ENCODE measurements around the gene CFAP161. TPM values are rescaled to one million over a fixed set of nuclear protein-coding genes. Genes with fewer than 3 reads are reported as not detected.

The CFAP161 gene
- total RNA-seq, 4 donors from 2014 or later: not detected

- TF ChIP-seq EP300 (IDR thresholded peaks at IDR 0.05; ENCODE audit: low read depth): no peak
- TF ChIP-seq CTCF (IDR thresholded peaks at IDR 0.05): peak in 3 of 5 experiments; percentile 26 to 28 (median 27)
- TF ChIP-seq POLR2A (IDR thresholded peaks at IDR 0.05): no peak
- in situ Hi-C loops (cut with MboI; ENCODE audit: low pct_ligation_motif_present in 1 of 4, low pct_unique_long_range_greater_than_20kb in 1 of 4, low sequenced_read_pairs in 3 of 4) (loop anchor here (5.0 to 25.0 kb wide), 5 partner anchors 134 to 304 kb away; no protein-coding TSS in a partner anchor), intact Hi-C loops (cut with DNase I; ENCODE audit: low total_unique reads) (loop anchor here (5.0 kb wide), 1 partner anchor 159 kb away; no protein-coding TSS in a partner anchor)
- no peaks in the 10 kb centered on the region for H3K36me3 ChIP-seq
- H3K9me3 ChIP-seq: no peaks in the 10 kb centered on the region
- H3K4me3 ChIP-seq: no peak overlapping the region
- no peak for DNase-seq
- WGBS, 2 donors (ENCODE audit: low coverage in 1 of 2): 15% methylated on average over 1 of the region's 1 CpG; no CpG with 5 or more reads in 1 of the 2 donors
- no peaks in the 10 kb centered on the region for H3K4me1 ChIP-seq
- H3K27me3 ChIP-seq: peaks cover 3% of the 10 kb centered on the region
- H3K27ac ChIP-seq: no peak overlapping the region
Observed at GRCh38 chr15:81108427-81108826, 25.6 kb upstream of the CFAP161 start.

DNA sequence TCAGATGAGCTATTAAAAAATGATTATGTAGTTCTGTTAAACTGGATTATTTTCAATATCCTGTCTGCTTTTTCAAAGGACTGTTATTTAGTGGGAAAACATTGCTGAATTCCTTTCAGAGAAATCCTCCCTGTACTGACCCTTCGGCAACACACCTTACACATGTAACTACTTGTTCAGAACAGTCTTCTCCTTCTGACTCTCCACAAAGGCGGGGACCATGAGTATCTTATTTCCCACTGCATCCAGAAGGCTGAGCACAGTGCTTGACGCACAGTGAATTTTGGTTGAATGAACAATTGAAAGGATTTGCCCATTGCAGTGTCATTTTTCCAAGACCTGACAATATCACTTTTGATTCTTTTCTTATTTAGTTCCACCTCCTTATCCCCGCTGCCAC, 23.1 kb upstream of the CFAP161 start:
- intact Hi-C loops (cut with DNase I; ENCODE audit: low total_unique reads): no loop called here
- Histone ChIP-seq H3K9me3 (no peaks in the 10 kb centered on the region), H3K4me3 (no peak overlapping the region), H3K27ac (no peak overlapping the region), H3K27me3 (peaks cover 19% of the 10 kb centered on the region), H3K36me3 (no peaks in the 10 kb centered on the region), H3K4me1 (no peaks in the 10 kb centered on the region)
- 68 to 75% methylated on average over 4 of the region's 4 CpGs for WGBS, 2 donors (ENCODE audit: low coverage in 1 of 2)
- in situ Hi-C loops (cut with MboI; ENCODE audit: low pct_ligation_motif_present in 1 of 4, low pct_unique_long_range_greater_than_20kb in 1 of 4, low sequenced_read_pairs in 3 of 4): loop anchor here in 2 of 4 donors (25.0 kb wide), 2 partner anchors 151 to 301 kb away; no protein-coding TSS in a partner anchor
- TF ChIP-seq EP300 (IDR thresholded peaks at IDR 0.05; ENCODE audit: low read depth) (no peak), POLR2AphosphoS5 (IDR thresholded peaks at IDR 0.05) (no peak), CTCF (IDR thresholded peaks at IDR 0.05) (no peak), POLR2A (IDR thresholded peaks at IDR 0.05) (no peak)
- DNase-seq: no peak

GRCh38 chr15:81111510-81112470, 22.3 kb upstream of the CFAP161 start:
- no peak for TF ChIP-seq POLR2A (IDR thresholded peaks at IDR 0.05)
- no peak for TF ChIP-seq POLR2AphosphoS5 (IDR thresholded peaks at IDR 0.05)
- no peak for TF ChIP-seq CTCF (IDR thresholded peaks at IDR 0.05)
- no peak for TF ChIP-seq EP300 (IDR thresholded peaks at IDR 0.05; ENCODE audit: low read depth)
- in situ Hi-C loops (cut with MboI; ENCODE audit: low pct_ligation_motif_present in 1 of 4, low pct_unique_long_range_greater_than_20kb in 1 of 4, low sequenced_read_pairs in 3 of 4) (loop anchor here in 2 of 4 donors (25.0 kb wide), 2 partner anchors 151 to 301 kb away; no protein-coding TSS in a partner anchor), intact Hi-C loops (cut with DNase I; ENCODE audit: low total_unique reads) (no loop called here)
- Histone ChIP-seq H3K4me1 (no peaks in the 10 kb centered on the region), H3K27ac (no peak overlapping the region), H3K27me3 (peaks cover 26% of the 10 kb centered on the region), H3K4me3 (no peak overlapping the region), H3K9me3 (no peaks in the 10 kb centered on the region), H3K36me3 (no peaks in the 10 kb centered on the region)
- WGBS, 2 donors (ENCODE audit: low coverage in 1 of 2): 61 to 66% methylated on average over 4 to 6 of the region's 6 CpGs
- no peak for DNase-seq

- in situ Hi-C loops (cut with MboI; ENCODE audit: low pct_ligation_motif_present in 1 of 4, low pct_unique_long_range_greater_than_20kb in 1 of 4, low sequenced_read_pairs in 3 of 4) (loop anchor here in 2 of 4 donors (25.0 kb wide), 2 partner anchors 149 to 299 kb away; no protein-coding TSS in a partner anchor), intact Hi-C loops (cut with DNase I; ENCODE audit: low total_unique reads) (no loop called here)
- Histone ChIP-seq H3K27ac (no peak overlapping the region), H3K9me3 (no peaks in the 10 kb centered on the region), H3K27me3 (peaks cover 39% of the 10 kb centered on the region), H3K36me3 (no peaks in the 10 kb centered on the region), H3K4me3 (no peak overlapping the region), H3K4me1 (no peaks in the 10 kb centered on the region)
- TF ChIP-seq POLR2A (IDR thresholded peaks at IDR 0.05): no peak
- TF ChIP-seq CTCF (IDR thresholded peaks at IDR 0.05): no peak
- TF ChIP-seq POLR2AphosphoS5 (IDR thresholded peaks at IDR 0.05): no peak
- no peak for TF ChIP-seq EP300 (IDR thresholded peaks at IDR 0.05; ENCODE audit: low read depth)
- DNase-seq: no peak
- 20 to 42% methylated on average over 1 to 3 of the region's 3 CpGs for WGBS, 2 donors (ENCODE audit: low coverage in 1 of 2)
Observed at GRCh38 chr15:81113204-81113657, 20.8 kb upstream of the CFAP161 start.
